HEK293T (cell line): ENCODE data around the gene CABP2.
A peak's percentile ranks its signal among the peaks of the same experiment; 100 is the strongest.
"Not testable (repeated sequence)": the region's sequence is repeated elsewhere in the genome, so short reads cannot be mapped to it uniquely, and the experiment has no call there.

Experiments
- CTCF ChIA-PET: fragments of 350-600 bp; formaldehyde crosslinking; extraction: SDS; loops from one replicate; lab custom pipeline; 2021; ENCODE audit warnings: antibody characterized with exemption, inconsistent platforms; lab: Yijun Ruan, JAX
- POLR2A ChIA-PET: fragments of 350-600 bp; formaldehyde crosslinking; extraction: SDS; loops from one replicate; lab custom pipeline; 2020; ENCODE audit warnings: antibody characterized with exemption, inconsistent platforms; lab: Yijun Ruan, JAX
- DNase-seq: peaks from one replicate; pipeline ENCODE4 v3.0.0; 2012; ENCODE audit warnings: mixed read lengths; ENCODE audit errors: extremely low spot score
- ARNT ChIP-seq: fragments of 450-650 bp; IDR thresholded peaks from 2 replicates; pipeline ENCODE4 v1.6.1; 2017; ENCODE audit warnings: mild to moderate bottlenecking
- BHLHE40 ChIP-seq: fragments of 450-650 bp; IDR thresholded peaks from 2 replicates; pipeline ENCODE4 v1.6.1; 2016; ENCODE audit warnings: mild to moderate bottlenecking, moderate library complexity, borderline replicate concordance
- CTBP1 ChIP-seq: fragments of 450-650 bp; IDR thresholded peaks from 2 replicates; pipeline ENCODE4 v1.6.1; 2016; ENCODE audit warnings: borderline replicate concordance
- ELF4 ChIP-seq: fragments of 450-650 bp; IDR thresholded peaks from 2 replicates; pipeline ENCODE4 v1.6.1; 2017; ENCODE audit warnings: antibody characterized with exemption
- FOXA1 ChIP-seq: fragments of 450-650 bp; IDR thresholded peaks from 2 replicates; pipeline ENCODE4 v1.6.1; 2016; ENCODE audit warnings: mild to moderate bottlenecking
- FOXK2 ChIP-seq: fragments of 450-650 bp; IDR thresholded peaks from 2 replicates; pipeline ENCODE4 v1.6.1; 2016; ENCODE audit warnings: mild to moderate bottlenecking
- FOXM1 ChIP-seq: fragments of 450-650 bp; IDR thresholded peaks from 2 replicates; pipeline ENCODE4 v1.6.1; 2017; ENCODE audit warnings: mild to moderate bottlenecking, borderline replicate concordance
- HDGF ChIP-seq: fragments of 450-650 bp; IDR thresholded peaks from 2 replicates; pipeline ENCODE4 v1.6.1; 2017; ENCODE audit warnings: antibody characterized with exemption, borderline replicate concordance
- L3MBTL2 ChIP-seq: fragments of 450-650 bp; conservative IDR thresholded peaks from 2 replicates; pipeline ENCODE4 v1.6.1; 2016; ENCODE audit warnings: mild to moderate bottlenecking
- LEF1 ChIP-seq: fragments of 450-650 bp; IDR thresholded peaks from 2 replicates; pipeline ENCODE4 v1.6.1; 2017; ENCODE audit warnings: mild to moderate bottlenecking, borderline replicate concordance
- NFRKB ChIP-seq: fragments of 450-650 bp; IDR thresholded peaks from 2 replicates; pipeline ENCODE4 v1.6.1; 2016; ENCODE audit warnings: mild to moderate bottlenecking, moderate library complexity
- SP1 ChIP-seq: fragments of 450-650 bp; IDR thresholded peaks from 2 replicates; pipeline ENCODE4 v1.6.1; 2017
- SUZ12 ChIP-seq: fragments of 450-650 bp; IDR thresholded peaks from 2 replicates; pipeline ENCODE4 v1.6.1; 2016; ENCODE audit warnings: mild to moderate bottlenecking
- TARDBP ChIP-seq: fragments of 450-650 bp; IDR thresholded peaks from 2 replicates; pipeline ENCODE4 v1.6.1; 2016
- ZNF384 ChIP-seq: fragments of 450-650 bp; IDR thresholded peaks from 2 replicates; pipeline ENCODE4 v1.6.1; 2016
- TF ChIP-seq, protein P1 (sequence below): fragments of 450-650 bp; IDR thresholded peaks from 2 replicates; pipeline ENCODE4 v1.6.1; 2016

Gene CABP2

GRCh38 chr11:67558084-67558772, 35.0 kb upstream of the CABP2 start:
- DNase-seq = no peak
- no peak for TF ChIP-seq FOXA1
- TF ChIP-seq L3MBTL2 = no peak
- TF ChIP-seq, protein P1, sequence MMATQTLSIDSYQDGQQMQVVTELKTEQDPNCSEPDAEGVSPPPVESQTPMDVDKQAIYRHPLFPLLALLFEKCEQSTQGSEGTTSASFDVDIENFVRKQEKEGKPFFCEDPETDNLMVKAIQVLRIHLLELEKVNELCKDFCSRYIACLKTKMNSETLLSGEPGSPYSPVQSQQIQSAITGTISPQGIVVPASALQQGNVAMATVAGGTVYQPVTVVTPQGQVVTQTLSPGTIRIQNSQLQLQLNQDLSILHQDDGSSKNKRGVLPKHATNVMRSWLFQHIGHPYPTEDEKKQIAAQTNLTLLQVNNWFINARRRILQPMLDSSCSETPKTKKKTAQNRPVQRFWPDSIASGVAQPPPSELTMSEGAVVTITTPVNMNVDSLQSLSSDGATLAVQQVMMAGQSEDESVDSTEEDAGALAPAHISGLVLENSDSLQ = no peak
- TF ChIP-seq HDGF = no peak
- TF ChIP-seq TARDBP = no peak
- no peak for TF ChIP-seq NFRKB
- no peak for TF ChIP-seq CTBP1
- TF ChIP-seq SUZ12 = no peak
- TF ChIP-seq LEF1 = no peak
- TF ChIP-seq ELF4 = no peak
- no peak for TF ChIP-seq ZNF384
- no peak for TF ChIP-seq ARNT
- no peak for TF ChIP-seq BHLHE40
- TF ChIP-seq SP1 = no peak
- no peak for TF ChIP-seq FOXK2
- no peak for TF ChIP-seq FOXM1
- POLR2A ChIA-PET = no interaction called here
- CTCF ChIA-PET = no interaction called here

GRCh38 chr11:67556244-67556643, 33.0 kb upstream of the CABP2 start:
- ChIA-PET POLR2A (no interaction called here), CTCF (no interaction called here)
- TF ChIP-seq TARDBP = no peak
- no peak for TF ChIP-seq LEF1
- TF ChIP-seq SP1 = no peak
- no peak for TF ChIP-seq FOXA1
- DNase-seq = no peak

GRCh38 chr11:67551697-67552096, 28.5 kb upstream of the CABP2 start:
- CTCF ChIA-PET = interaction anchor here (0.7 to 1.0 kb wide), 2 partner anchors 63 to 153 kb away, joined by 3 read pairs; no protein-coding TSS in a partner anchor
- POLR2A ChIA-PET, DNase-seq: not testable (repeated sequence)

DNA sequence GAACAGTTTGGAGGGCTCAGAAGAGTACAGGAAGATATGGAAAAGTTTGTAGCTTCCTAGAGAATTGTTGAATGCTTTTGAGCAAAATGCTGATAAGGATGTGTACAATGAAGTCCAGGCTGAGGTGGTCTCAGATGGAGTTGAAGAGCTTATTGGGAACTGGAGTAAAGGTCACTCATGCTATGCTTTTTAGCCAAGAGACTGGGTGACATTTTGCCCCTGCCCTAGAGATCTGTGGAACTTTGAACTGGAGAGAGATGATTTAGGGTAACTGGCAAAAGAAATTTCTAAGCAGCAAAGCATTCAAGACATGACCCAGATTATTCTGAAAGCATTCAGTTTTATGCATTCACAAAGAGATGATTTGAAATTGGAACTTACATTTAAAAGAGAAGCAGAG, 27.9 kb upstream of the CABP2 start:
- ChIA-PET CTCF (no interaction called here), POLR2A (no interaction called here)
- TF ChIP-seq SP1 = no peak
- no peak for TF ChIP-seq NFRKB
- TF ChIP-seq BHLHE40 = no peak
- TF ChIP-seq, protein P1 = no peak
- TF ChIP-seq FOXM1 = no peak
- TF ChIP-seq CTBP1 = no peak
- no peak for DNase-seq

- TF ChIP-seq, protein P1 = no peak
- TF ChIP-seq ZNF384 (no peak), HDGF (no peak), FOXA1 (no peak), NFRKB (no peak), CTBP1 (no peak), L3MBTL2 (no peak), BHLHE40 (no peak), TARDBP (no peak), ARNT (no peak), SP1 (no peak), ELF4 (no peak), SUZ12 (no peak)
- CTCF ChIA-PET = no interaction called here
- DNase-seq = no peak
- POLR2A ChIA-PET = no interaction called here
Observed at GRCh38 chr11:67548555-67549110, 25.4 kb upstream of the CABP2 start.

- CTCF ChIA-PET, DNase-seq, POLR2A ChIA-PET: not testable (repeated sequence)
Observed at GRCh38 chr11:67548112-67548511, 24.9 kb upstream of the CABP2 start.

DNA sequence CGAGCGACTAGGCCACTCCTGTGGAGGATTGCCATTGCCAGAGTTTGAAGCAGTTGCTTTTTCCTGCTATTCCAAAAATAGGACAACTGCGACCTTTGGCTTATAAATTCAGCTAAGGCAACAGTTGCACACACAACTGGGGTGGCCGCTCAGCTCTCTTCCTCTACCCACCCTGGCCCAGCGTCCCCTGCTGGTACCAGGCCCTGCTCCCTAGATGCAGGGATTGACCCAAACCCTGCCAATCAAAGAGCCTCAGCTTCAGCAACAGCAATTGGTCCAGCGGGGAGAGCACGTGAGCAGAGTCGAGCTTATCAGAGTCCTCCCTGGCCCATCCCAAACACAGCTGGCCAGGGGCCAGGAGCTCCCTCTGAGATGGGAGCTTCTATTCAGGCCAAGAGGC, 22.0 kb upstream of the CABP2 start:
- DNase-seq = peak; percentile 30
- TF ChIP-seq, protein P1 = peak; percentile 76
- no peak for TF ChIP-seq FOXK2
- ChIA-PET POLR2A (no interaction called here), CTCF (interaction anchor here (0.6 kb wide), 1 partner anchor 113 kb away, joined by 3 read pairs; no protein-coding TSS in a partner anchor)
